Panc1 (cell line): Measurements from ENCODE around the gene CNOT3. TPM values are rescaled to one million over a fixed set of nuclear protein-coding genes. Genes with fewer than 3 reads are reported as not detected.

ENCODE experiments used
- ATAC-seq: fragments of 200-7000 bp; cut with Tn5 transposase; 2 replicates; pipeline ENCODE4 v1.9.1; 2020; ENCODE audit warnings: mild to moderate bottlenecking, moderate library complexity
- BruUV-seq: library from RNA; stranded (reverse); fragments of 400-500 nt; replicated peaks from 2 replicates; lab custom pipeline; 2021; lab: Mats Ljungman, UMichigan
- CTCF ChIA-PET: fragments of 300-600 bp; sonication (Branson Sonifier 250); formaldehyde crosslinking; loops from one replicate; lab custom pipeline; 2022; ENCODE audit warnings: antibody characterized with exemption; lab: Charles Lee
- POLR2A ChIA-PET: fragments of 300-600 bp; sonication (Branson Sonifier 250); formaldehyde crosslinking; loops from one replicate; lab custom pipeline; 2022; ENCODE audit warnings: antibody characterized with exemption; lab: Charles Lee
- DNase-seq: peaks from one replicate; pipeline ENCODE4 v3.0.0-alpha.2; 2010; ENCODE audit warnings: low read depth, low spot score
- H3K27ac ChIP-seq: 2 replicates; pipeline ENCODE4 v1.5.1; 2011; ENCODE audit warnings: mild to moderate bottlenecking, low read length, inconsistent platforms
- H3K27me3 ChIP-seq: fragments of 200-500 bp; sonication (Bioruptor generic); 2 replicates; pipeline ENCODE4 v1.6.0; 2014; ENCODE audit warnings: low read length, inconsistent platforms; ENCODE audit not compliant: control insufficient read depth, insufficient read depth
- H3K36me3 ChIP-seq: fragments of 200-500 bp; sonication (Bioruptor generic); 2 replicates; pipeline ENCODE4 v1.5.1; 2014; ENCODE audit warnings: inconsistent platforms, mild to moderate bottlenecking, low read length, moderate library complexity; ENCODE audit not compliant: control insufficient read depth, insufficient read depth
- H3K4me1 ChIP-seq: 2 replicates; pipeline ENCODE4 v1.5.1; 2011; ENCODE audit warnings: inconsistent platforms, mild to moderate bottlenecking, low read length, moderate library complexity; ENCODE audit not compliant: control insufficient read depth, insufficient read depth
- H3K4me3 ChIP-seq, 2 experiments: 2 replicates each; pipeline ENCODE4 v1.5.1; 2011 to 2012; ENCODE audit warnings: low read depth in 2 of 2, low read length in 2 of 2, mild to moderate bottlenecking in 2 of 2, inconsistent platforms in 1 of 2, moderate library complexity in 1 of 2
- H3K9me3 ChIP-seq: fragments of 200-500 bp; sonication (Bioruptor generic); 2 replicates; pipeline ENCODE4 v1.5.1; 2014; ENCODE audit warnings: low read depth, mild to moderate bottlenecking, inconsistent platforms, low read length, moderate library complexity; ENCODE audit not compliant: control insufficient read depth, insufficient read depth
- POLR2AphosphoS5 ChIP-seq: IDR thresholded peaks from 2 replicates; pipeline ENCODE4 v1.6.1; 2012; ENCODE audit warnings: mild to moderate bottlenecking, low read depth, low read length, moderate library complexity
- SIN3A ChIP-seq: IDR thresholded peaks from 2 replicates; pipeline ENCODE4 v1.6.1; 2012; ENCODE audit warnings: low read depth, mild to moderate bottlenecking, low read length, moderate library complexity, borderline replicate concordance; ENCODE audit not compliant: insufficient read depth
- TCF7L2 ChIP-seq: IDR thresholded peaks from 2 replicates; pipeline ENCODE4 v1.6.1; 2011; ENCODE audit warnings: mild to moderate bottlenecking, low read depth, low read length, inconsistent platforms
- in situ Hi-C: cut with HindIII; loops from 2 replicates; pipeline ENCODE4 v1.10.0; 2016; ENCODE audit warnings: low sequenced_read_pairs, low pct_unique_long_range_greater_than_20kb
- intact Hi-C: fragments of 100-400 bp; cut with micrococcal nuclease; formaldehyde crosslinking; loops from one replicate; pipeline ENCODE4 v1.10.0; 2022; ENCODE audit not compliant: unreplicated experiment
- total RNA-seq: library from RNA; stranded (reverse); gene quantifications from one replicate; pipeline ENCODE4 v1.2.1, GENCODE V29; 2021; ENCODE audit not compliant: unreplicated experiment
- TF ChIP-seq, protein P1 (sequence below), 2 experiments: IDR thresholded peaks; 2 replicates each; pipeline ENCODE4 v1.6.1; 2011 to 2012; ENCODE audit warnings: low read depth in 2 of 2, control low read depth in 1 of 2, low read length in 1 of 2, mild to moderate bottlenecking in 1 of 2, moderate library complexity in 1 of 2; ENCODE audit not compliant: insufficient read depth in 1 of 2
- TF ChIP-seq, protein P2 (sequence below): fragments of 450-650 bp; IDR thresholded peaks from 2 replicates; pipeline ENCODE4 v1.5.1; 2017; ENCODE audit warnings: mild to moderate bottlenecking

CNOT3 gene
- total RNA-seq, 1 experiment from 2014 or later, result 111 TPM

DNA sequence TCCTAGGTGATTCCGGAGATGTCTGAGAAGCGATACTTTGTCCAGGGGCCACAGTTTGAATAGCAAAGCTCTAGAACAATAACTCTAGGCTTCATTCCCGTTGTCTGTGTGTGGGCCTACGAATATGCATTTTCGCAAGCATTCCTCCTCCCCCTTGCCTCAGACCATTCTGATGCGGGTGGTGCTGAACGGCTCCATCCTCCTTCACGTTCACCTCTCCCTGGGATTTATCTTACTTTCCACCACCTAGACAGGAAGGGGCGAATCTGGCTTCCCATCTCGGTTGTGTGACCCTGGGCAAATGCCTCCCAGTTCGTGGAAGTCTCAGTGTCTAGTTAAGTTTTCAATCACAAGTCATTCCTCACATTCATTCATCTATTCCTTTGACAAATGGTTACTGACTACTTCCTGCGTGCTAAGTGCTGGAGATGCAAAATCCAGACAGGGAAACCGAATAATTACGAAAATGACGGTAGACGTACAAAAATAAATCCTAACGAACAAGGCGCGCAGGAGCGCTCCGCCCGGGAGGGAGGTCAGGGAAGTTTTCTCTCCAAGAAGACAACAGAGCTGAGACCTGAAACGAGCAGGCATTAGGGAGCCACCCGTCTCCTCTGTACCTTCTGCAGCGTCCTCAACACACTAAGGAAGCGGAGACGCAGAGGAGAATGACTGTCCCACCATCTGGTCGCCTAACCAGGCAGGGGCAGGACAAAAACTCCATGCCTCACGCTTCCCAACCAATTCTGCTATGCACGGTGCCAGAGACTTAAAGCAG, 1.3 kb upstream of the CNOT3 start:
- ChIA-PET POLR2A (interaction anchor here (0.5 to 1.2 kb wide), 4 partner anchors 21 to 28 kb away, joined by 3 to 9 read pairs (median 6); partner anchors contain the start of genes LENG1, PRPF31 and TFPT), CTCF (no interaction called here)
- peaks cover 27% of the 10 kb centered on the region for H3K4me1 ChIP-seq
- peak; percentile 3; the same call in 1 of the 2 replicates for ATAC-seq
- no peak for TF ChIP-seq SIN3A
- TF ChIP-seq POLR2AphosphoS5, result no peak
- TF ChIP-seq TCF7L2, result no peak
- TF ChIP-seq, protein P1, sequence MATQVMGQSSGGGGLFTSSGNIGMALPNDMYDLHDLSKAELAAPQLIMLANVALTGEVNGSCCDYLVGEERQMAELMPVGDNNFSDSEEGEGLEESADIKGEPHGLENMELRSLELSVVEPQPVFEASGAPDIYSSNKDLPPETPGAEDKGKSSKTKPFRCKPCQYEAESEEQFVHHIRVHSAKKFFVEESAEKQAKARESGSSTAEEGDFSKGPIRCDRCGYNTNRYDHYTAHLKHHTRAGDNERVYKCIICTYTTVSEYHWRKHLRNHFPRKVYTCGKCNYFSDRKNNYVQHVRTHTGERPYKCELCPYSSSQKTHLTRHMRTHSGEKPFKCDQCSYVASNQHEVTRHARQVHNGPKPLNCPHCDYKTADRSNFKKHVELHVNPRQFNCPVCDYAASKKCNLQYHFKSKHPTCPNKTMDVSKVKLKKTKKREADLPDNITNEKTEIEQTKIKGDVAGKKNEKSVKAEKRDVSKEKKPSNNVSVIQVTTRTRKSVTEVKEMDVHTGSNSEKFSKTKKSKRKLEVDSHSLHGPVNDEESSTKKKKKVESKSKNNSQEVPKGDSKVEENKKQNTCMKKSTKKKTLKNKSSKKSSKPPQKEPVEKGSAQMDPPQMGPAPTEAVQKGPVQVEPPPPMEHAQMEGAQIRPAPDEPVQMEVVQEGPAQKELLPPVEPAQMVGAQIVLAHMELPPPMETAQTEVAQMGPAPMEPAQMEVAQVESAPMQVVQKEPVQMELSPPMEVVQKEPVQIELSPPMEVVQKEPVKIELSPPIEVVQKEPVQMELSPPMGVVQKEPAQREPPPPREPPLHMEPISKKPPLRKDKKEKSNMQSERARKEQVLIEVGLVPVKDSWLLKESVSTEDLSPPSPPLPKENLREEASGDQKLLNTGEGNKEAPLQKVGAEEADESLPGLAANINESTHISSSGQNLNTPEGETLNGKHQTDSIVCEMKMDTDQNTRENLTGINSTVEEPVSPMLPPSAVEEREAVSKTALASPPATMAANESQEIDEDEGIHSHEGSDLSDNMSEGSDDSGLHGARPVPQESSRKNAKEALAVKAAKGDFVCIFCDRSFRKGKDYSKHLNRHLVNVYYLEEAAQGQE (IDR thresholded peaks at IDR 0.05; ENCODE audit: insufficient read depth in 1 of 2, low read depth in 2 of 2, low read length in 1 of 2), result no peak
- TF ChIP-seq, protein P2, sequence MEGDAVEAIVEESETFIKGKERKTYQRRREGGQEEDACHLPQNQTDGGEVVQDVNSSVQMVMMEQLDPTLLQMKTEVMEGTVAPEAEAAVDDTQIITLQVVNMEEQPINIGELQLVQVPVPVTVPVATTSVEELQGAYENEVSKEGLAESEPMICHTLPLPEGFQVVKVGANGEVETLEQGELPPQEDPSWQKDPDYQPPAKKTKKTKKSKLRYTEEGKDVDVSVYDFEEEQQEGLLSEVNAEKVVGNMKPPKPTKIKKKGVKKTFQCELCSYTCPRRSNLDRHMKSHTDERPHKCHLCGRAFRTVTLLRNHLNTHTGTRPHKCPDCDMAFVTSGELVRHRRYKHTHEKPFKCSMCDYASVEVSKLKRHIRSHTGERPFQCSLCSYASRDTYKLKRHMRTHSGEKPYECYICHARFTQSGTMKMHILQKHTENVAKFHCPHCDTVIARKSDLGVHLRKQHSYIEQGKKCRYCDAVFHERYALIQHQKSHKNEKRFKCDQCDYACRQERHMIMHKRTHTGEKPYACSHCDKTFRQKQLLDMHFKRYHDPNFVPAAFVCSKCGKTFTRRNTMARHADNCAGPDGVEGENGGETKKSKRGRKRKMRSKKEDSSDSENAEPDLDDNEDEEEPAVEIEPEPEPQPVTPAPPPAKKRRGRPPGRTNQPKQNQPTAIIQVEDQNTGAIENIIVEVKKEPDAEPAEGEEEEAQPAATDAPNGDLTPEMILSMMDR, result no peak
- H3K4me3 ChIP-seq, result peak overlapping the region; percentile 68 to 97
- H3K27ac ChIP-seq, result peak overlapping the region; percentile 95
- H3K27me3 ChIP-seq, result no peaks in the 10 kb centered on the region
- in situ Hi-C loops (no loop called here), intact Hi-C loops (no loop called here)
- H3K36me3 ChIP-seq, result peaks cover 2% of the 10 kb centered on the region
- no peaks in the 10 kb centered on the region for H3K9me3 ChIP-seq
- no peak for DNase-seq
- TSS peak; percentile 98 for BruUV-seq

DNA sequence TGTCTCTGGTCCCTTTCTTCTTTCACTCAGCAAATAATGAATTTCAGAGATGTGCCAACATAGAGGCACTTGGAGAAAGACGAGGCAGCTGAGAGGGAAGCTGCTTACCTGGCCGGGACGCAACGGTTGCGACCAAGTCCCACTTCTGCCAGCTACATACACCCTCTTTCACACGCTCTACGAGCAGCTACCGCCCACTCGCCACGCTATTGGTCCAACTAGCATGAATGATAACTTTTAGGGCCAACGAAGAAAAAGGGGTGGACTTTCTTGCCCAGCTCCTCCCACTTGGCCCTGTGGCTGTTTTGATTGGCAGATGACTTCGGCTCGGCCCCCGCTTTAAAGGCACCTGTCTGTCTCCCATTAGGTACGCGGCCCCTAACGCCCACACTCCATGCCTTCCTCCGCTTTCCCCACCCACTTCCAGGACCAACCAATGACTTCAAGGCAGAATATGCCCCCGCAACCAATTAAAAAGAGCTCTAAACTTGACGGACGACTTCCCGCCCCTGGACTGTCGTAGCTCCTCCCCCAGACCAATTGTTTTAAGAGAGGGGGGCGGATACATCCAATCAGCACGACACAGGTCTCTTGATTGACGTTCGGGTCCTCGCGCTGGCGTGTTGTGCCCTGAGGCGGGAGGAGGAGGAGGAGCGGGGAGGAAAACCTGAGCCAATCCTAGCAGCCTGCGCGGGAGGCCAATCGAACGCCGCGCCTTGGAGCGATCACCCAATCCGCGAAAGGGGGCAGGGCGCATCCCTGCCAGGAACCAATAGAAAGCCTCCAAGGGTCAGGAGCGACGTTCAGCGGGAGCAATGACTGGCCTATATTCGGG, 481 bp upstream of the CNOT3 start:
- ChIA-PET CTCF (interaction anchor here (0.7 to 1.8 kb wide), 2 partner anchors 20 to 344 kb away, joined by 4 to 5 read pairs; no protein-coding TSS in a partner anchor), POLR2A (interaction anchor here (0.5 to 1.2 kb wide), 8 partner anchors 14 to 39 kb away, joined by 3 to 9 read pairs (median 3); partner anchors contain the start of genes LENG1, PRPF31 and TFPT)
- peak overlapping the region; percentile 95 for H3K27ac ChIP-seq
- peaks cover 4% of the 10 kb centered on the region for H3K36me3 ChIP-seq
- intact Hi-C loops, result no loop called here
- in situ Hi-C loops, result no loop called here
- no peaks in the 10 kb centered on the region for H3K9me3 ChIP-seq
- peak overlapping the region; percentile 68 to 97 for H3K4me3 ChIP-seq
- TF ChIP-seq POLR2AphosphoS5 (peak; percentile 86), TCF7L2 (peak; percentile 33; the same call in 1 of the 2 replicates), SIN3A (0 out of 2 replicates have a peak, but pooled peaks have one; percentile 80)
- TF ChIP-seq, protein P1 (IDR thresholded peaks at IDR 0.05; ENCODE audit: insufficient read depth in 1 of 2, low read depth in 2 of 2, low read length in 1 of 2), result no peak
- TF ChIP-seq, protein P2, result no peak
- no TSS peak for BruUV-seq
- DNase-seq (peak; percentile 100), ATAC-seq (peak; percentile 90)
- H3K27me3 ChIP-seq, result no peaks in the 10 kb centered on the region
- peaks cover 30% of the 10 kb centered on the region for H3K4me1 ChIP-seq
